GM18907 (cell line): ENCODE data around the gene RPS19BP1.
"Not testable (repeated sequence)": the region's sequence is repeated elsewhere in the genome, so short reads cannot be mapped to it uniquely, and the experiment has no call there.

Source experiments
- ATAC-seq: cut with Tn5 transposase; IDR thresholded peaks from one replicate; pipeline ENCODE4 v1.9.1; 2021; ENCODE audit warnings: mild to moderate bottlenecking, moderate library complexity; ENCODE audit not compliant: unreplicated experiment

RPS19BP1 gene

DNA sequence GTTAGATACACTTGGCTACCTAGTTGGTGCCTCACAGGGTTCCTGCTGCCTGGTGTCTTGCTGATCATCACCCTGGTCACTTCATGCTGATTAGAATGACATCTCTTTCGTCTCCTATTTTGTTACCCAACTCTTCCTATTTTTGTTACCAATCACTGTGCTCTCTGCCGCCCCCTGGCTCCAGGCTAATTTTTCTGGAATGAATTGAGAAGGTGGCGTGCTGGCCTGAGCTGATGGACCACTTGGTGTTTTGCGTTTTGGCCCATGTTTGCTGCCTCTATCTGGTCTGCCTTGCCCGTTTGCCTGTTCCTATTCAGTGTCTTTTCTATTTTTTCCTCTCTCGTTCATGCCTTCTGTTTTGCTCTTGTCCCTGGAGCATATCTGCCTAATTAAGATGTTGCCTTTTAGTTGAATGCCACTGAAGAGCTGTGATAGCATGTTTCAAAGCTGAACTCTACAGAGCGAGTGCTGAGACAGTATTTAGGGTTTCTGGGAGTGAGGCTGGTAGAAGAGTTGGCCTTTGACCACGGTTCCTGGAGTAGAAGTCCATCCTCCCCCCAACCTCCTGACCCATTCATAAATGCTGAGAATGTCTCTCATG lies 18.1 kb downstream of the RPS19BP1 start:
- ATAC-seq, result no peak

DNA sequence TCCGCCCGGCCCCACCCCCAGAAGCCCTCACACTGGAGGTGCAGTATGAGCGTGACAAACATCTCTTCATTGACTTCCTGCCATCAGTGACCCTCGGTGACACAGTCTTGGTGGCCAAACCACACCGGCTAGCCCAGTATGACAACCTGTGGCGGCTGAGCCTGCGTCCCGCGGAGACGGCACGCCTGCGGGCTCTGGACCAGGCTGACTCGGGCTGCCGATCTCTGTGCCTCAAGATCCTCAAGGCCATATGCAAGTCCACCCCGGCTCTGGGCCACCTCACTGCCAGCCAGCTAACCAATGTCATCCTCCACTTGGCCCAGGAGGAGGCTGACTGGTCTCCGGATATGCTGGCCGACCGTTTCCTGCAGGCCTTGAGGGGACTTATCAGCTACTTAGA lies 18.8 kb downstream of the RPS19BP1 start:
- no peak for ATAC-seq

DNA sequence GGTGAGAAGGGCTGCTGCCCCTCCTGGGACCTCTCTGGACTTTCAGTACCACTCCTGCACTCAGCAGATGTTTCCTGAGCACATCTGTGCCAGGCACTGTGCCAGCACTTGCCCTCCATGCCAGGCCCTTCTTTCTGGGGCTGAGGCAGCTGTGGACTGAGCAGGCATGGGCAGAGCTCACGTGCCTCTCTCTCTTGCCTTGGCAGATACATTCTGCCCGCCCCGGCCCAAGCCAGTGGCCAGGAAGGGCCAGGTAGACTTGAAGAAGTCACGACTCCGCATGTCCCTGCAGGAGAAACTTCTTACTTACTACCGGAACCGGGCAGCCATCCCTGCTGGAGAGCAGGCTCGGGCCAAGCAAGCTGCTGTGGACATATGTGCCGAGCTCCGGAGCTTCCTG lies 20.5 kb downstream of the RPS19BP1 start:
- ATAC-seq, result no peak

DNA sequence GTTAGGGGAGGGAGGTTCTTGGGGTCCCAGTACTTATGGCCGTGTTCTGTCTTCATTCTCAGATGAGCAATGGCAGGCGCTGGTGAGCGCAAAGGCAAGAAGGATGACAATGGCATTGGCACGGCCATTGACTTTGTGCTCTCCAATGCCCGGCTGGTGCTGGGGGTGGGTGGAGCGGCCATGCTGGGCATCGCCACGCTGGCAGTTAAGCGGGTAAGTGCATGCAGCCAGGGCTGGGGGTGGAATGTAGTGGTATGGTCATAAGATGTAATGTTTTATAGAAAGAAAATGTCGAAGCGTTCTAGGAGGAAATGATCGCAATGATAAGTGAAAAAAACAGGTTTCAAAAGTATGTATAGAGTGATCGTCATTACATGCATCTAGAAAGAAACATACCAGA lies 21.3 kb downstream of the RPS19BP1 start:
- ATAC-seq, result no peak

DNA sequence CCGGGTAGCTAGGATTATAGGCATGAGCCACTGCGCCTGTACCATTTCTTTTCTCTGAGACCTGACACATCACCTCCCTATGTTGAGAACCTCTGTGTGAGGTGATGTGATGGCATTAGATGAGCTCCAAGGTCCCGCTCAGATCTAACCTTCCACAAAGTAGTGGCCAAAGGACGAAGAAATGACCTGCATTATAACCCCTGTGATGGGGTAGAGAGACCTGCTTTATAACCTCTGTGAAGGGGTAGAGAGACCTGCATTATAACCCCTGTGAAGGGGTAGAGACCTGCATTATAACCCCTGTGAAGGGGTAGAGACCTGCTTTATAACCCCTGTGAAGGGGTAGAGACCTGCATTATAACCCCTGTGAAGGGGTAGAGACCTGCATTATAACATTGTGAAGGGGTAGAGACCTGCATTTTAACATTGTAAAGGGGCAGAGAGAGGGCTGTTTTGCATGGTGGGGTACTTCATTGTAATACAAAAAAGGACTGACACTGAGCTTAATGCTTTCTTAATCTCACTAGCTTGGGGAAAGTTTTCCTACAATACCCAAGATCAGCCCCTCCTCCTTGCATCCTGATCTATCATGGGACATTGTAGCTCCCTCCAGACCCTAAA lies 21.9 kb downstream of the RPS19BP1 start:
- no peak for ATAC-seq

DNA sequence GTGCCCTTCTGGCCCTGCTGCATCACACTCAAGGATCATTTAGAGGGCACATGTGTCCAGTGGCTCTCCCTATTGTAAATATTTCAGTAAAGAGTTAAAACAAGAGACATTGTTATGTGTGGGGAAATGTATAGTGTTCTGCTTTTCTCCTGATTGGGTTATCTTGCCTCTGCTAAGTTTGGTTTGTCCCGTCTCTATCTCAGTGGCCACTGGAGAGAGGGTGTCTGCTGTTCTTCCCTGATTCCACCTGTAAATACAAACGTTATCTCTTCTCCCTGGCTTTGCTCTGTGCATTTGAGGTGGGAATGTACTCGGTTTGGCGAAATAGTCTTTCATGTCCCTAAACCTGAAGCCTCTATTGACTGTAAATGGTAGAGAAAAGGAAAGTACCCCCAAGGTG lies 24.2 kb downstream of the RPS19BP1 start:
- no peak for ATAC-seq

DNA sequence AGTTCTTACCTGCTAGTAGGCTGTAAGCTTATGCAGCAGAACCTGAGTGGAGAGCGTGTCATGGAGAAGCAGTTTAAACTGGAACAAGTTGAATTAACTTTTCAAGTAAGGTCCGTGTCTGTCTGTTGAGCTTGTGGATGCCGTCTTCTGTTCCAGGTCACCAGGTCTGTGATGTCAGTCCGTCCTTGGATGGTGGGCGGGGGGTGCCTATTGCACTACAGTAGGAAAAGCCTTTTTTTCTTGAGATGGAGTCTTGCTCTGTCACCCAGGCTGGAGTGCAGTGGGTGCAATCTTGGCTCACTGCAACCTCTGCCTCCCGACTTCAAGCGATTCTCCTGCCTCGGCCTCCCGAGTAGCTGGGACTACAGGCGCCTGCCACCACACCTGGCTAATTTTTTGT lies 25.5 kb downstream of the RPS19BP1 start:
- not testable (repeated sequence) for ATAC-seq

DNA sequence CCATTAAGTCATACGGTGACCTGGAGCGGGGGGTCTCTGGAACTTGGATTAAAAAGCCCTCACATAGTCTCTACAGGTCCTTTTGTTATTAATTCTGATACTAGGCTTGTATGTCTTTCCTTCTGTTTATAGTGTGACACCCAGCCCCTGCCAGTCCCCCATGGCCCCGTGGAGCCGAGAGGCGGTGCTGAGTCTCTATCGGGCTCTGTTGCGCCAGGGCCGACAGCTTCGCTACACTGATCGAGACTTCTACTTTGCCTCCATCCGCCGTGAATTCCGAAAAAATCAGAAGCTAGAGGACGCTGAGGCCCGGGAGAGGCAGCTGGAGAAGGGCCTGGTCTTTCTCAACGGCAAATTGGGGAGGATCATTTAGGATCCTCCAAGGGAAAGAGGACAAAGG lies 28.5 kb downstream of the RPS19BP1 start:
- no peak for ATAC-seq

DNA sequence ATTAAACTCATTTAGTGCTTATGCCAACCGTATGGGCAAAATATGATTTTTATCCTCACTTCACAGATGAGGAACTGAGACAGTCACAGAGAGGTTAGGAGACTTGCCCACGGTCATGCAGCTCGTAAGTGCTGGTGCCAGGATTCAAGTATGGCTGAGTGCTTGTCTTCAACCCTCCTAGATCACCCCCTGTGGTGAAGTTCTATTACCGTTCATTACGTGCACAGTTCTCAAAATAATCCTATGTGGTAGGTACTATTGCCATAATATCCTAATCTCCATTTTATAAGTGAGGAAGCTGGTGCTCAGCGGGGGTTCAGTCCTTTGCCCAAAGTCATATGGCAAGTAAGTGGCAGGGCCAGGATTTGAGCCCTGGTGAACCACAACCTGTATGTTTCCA lies 28.9 kb downstream of the RPS19BP1 start:
- no peak for ATAC-seq

DNA sequence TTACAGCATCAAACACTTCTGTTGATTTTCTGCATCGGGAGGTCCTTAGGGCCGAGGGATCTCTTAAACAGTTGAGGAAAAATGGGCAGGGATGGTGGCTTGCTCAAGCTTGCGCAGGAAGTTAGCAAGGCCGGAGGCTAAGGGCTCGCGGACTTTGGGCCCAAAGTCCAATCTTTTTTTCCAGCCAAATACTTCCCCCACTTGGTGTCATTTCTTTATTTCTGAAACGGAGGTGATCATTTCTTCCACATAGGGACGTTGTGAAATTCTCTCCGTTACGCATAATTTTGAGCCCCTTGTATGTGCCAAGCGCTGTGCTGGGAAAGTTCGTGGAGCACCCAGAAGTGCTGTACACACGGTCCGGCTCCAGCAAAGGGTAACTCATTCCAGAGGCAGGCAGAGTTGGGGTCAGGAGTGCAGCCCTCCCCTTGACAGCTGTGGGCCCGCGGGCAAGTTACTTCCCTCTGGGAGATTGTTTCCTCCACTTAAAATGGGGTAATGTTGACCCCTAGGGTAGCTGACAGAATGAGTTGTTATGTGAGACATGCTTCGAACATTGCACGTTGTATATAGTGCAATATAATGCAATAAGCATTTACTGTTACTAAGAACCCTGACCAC lies 29.6 kb downstream of the RPS19BP1 start:
- ATAC-seq, result no peak

DNA sequence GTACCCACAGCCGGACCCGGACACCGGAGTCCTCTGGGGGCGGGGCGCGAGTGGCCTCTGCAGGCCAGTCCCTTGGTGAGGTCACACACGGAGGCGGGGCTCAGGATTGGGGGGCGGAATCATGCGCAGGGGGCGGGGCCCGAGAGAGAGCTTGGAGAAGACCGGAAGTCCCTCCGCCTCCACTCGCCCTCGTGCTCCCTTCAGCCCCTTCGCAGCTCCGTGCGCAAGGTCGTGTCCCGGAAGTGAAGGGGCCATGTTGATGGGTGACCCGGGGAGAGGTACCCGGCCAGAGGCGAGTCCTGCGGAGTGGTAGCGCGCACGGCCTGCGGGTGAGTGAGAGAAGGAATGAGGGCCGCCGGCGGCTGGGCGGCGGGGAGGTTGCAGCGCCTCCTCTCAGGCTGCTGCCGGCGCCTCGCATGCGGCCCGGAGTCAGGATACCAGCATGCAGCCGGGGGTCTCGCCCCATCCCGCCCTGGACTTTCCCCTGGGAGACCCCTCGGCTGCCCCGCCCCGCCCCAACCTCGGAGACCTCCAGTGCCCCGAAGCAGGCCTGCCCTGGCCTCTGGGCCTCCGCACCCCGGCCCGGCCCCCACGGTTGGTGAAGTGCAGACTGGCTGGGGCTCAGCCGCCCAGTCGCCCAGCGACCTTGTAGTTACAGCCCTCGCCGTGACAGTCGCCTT lies 30.3 kb downstream of the RPS19BP1 start, which contains the start of gene MIEF1:
TSS of gene MIEF1 (plus strand) at position 182 of the 680 bp plus-strand sequence. CDS start 9,005 bp downstream, outside the sequence.
- peak; percentile 91 for ATAC-seq

DNA sequence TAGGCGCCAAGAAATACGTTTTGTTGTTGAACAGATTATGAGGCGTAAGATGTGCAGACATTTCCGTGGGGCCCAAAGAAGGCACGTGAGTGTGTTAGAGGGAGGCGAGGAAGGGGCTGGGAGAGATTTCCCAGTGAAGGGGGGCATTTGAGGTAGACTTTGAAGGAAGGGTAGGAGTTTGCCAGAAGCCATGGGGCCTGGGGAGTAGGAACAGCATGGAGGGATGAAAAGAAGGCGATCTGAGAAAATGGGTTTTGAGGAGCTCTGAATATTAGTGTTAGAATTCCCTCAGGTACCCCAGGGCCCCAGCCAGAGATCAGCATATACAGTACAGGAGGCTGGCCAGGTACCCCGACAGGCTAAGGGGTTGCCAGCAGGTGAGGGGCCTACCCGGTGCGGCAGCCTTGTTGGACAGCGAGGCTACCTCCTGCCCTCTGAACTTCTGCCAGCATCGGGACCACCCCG lies 30.9 kb downstream of the RPS19BP1 start:
- ATAC-seq, result no peak

DNA sequence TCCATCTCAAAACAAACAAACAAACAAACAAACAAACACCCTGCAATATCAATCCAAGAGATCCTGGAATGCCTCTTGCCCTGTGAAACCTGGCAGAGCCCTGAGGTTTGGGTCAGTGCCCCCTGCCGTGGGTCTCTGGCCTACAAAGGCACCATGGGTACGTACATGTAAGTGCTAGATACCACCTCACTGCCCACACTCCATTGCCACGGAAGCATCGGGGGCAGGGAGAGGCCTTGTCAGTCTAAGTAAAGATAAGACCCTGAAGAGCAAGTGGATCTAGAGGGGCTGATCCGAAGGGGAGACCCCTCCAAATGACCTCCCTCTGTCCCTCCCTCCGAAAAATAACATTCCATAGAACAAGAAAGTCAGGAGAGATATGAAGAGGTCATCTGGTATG lies 32.4 kb downstream of the RPS19BP1 start:
- ATAC-seq, result no peak

DNA sequence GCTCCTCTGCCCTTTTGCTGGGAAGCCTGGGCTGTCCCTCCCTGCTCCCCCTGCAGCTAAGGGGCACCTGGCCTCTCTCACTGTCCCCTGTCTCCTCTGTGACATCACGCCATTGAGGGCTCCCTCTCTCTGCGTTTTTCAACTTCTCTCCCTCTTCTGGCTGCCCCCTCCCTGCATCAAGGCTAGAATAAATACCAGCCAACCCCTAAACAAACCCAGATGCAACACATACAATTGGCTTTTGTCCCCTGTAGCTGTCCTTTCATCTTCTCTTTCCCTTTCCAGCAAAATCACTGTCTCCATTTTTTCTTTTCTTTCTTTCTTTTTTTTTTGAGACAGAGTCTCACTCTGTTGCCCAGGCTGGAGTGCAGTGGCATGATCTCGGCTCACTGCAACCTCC lies 33.7 kb downstream of the RPS19BP1 start:
- ATAC-seq, result no peak

DNA sequence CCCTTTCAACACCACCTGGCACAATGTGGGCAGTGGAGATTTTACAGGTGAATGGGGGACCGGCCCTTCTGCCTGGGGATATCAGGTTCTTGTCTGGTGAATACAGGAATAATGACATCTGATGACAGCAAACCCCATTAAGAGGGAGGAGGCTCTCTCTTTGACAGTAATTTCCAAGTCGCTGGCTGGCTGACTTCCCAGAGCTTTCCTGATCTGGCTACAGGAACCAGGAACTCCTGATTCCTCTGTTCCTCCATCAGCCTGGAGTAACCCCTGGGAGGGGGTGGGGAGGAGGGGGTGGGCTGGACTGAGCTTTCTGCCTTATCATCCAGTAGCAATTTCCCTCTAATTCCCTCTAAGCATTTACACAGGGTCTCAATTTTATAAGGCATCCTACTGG lies 34.2 kb downstream of the RPS19BP1 start:
- ATAC-seq, result no peak

DNA sequence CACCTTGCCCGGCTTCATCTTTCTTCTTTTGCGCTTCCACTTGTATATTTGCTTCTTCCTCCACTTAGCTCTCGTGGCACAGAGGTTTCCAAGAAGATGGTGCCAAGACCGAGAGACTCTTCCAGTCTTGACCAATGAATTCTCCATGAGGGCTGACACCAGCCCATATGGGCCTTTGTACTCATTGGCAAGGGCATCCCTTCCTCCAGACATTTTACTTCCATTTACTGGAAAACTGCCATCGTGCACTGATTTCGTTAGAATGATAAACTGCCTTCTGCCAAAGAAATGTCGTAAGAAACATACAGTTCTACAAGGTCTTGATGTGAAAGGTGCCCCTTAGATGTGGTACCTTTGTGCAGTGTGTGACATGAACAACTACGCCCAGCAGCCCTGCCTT lies 35.1 kb downstream of the RPS19BP1 start:
- ATAC-seq, result no peak

DNA sequence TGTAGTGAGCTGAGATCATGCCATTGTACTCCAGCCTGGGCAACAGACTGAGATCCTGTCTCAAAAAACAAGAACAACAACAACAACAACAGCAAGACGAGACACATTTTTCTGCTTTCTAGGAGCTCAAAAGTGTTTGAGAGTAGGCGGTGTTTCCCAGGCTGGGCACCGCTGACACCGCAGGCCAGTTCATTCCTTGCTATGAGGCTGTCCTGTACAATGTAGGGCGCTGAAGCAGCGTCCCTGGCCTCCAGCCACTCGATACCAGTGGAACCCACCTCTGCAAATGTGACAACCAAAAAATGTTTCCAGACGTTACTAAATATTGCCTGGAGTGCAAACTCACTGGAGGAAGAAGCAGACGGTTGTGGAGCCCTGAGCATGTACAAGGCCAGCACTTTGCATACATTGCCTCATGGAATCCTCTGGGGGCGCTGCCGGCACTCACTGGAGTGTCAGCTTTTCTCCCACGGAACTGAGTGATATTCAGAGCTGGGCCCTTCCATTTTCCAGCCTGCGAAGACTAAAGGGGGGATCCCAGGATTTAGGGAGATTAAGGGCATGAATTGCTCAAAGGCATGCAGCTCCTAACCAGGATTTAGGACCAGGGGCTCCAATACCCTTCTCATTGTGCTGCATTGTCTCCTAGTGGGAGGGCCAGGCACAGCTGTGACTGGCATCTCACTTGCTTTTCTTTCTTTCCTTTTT lies 36.3 kb downstream of the RPS19BP1 start:
- ATAC-seq, result no peak

DNA sequence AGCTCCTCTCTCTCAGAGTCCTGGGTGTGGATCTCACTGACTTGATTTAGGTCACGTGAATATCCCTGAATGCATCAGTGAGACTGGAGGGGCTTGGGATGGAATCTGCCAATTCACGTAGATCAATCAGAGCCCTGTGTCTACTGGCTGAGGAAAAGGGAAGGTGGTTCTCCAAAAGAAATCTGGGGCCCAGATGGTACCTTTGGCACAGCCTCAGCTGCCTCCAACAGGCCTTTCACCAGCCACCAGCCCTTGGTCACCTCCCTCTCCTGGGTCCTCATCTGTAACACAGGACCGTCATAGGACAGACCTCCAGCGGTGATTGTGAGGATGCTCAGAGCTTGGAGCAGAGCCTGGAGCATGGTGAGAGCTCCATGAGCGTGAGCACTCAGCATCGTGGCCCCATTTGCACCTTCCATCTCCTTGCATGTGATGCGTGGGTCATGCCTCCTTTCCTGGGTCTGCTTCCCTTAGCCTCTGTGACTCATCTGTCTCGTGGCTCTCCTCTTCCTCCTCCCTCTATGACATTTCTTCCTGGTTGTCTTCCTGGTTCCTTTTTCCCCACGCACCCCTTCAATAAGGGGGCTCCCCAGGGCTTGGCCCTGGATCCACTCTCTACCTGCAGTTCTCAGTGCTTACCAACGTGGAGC lies 38.0 kb downstream of the RPS19BP1 start:
- ATAC-seq, result no peak

DNA sequence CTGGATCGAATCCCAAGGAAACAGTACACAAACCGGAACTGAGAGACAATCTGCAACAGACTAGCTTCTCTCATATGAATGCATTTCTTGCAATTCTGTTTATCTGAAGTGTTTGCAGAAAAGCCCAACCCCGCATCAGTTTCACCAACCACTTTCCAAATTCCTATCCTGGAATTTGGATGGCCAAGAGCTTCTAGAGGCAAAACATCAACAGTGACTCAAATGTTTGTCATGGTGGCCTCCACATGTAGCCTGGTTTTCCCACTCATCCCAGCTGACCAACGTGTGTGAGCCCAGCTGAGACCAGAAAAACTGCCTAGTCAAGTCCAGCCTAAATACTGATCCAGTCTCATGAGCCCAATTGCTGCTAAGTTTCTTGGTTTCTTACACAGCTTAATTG lies 38.8 kb downstream of the RPS19BP1 start:
- ATAC-seq, result no peak

DNA sequence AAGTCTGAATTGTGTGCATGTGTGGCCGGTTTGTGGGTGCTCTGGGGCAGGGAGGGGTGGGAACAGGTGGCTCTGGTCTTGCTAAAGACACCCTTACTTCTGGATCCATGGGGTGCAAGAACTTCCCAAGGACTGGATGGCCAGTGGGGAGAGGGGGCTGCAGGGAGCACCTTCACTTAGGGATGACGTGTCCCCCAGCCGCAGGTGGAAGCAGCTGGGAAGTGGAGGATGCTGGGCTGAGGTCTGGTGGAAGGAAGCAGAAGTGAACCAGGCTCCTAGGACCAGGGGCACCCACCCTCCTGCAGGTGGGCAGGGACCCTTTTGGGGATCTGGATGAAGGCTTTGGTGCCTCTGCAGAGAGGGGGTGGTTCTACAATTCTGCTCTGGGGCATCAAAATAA lies 40.4 kb downstream of the RPS19BP1 start:
- ATAC-seq, result no peak

DNA sequence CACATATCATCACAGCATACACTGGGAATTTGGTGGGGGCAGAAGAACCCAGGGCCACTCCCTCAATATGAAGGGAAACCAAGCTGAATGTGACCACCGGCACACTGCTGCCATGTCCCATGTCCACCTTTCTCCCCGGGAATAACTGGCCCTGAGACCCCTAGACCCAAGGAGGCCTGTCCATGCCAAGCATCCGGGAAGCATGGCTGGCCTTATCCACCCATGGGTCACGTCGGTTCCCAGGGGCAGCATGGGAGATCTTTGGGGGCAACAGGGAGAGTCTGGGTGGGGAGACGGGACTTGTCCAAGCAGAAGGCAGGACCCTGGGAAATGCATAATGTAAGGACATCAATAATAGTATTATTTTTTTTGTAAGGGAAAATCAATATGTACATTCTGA lies 40.9 kb downstream of the RPS19BP1 start:
- no peak for ATAC-seq
